ENCODE measurements around the gene FLYWCH2. TPM values are rescaled to one million over a fixed set of nuclear protein-coding genes. Genes with fewer than 3 reads are reported as not detected.

Gene FLYWCH2
- polyA plus RNA-seq, 2 of the 4 experiments (the other 2 are of a cell fraction), result 23.2 to 41.2 TPM

- TF ChIP-seq RFX5 (IDR thresholded peaks at IDR 0.05) (no peak), SREBF2 (IDR thresholded peaks at IDR 0.05) (no peak), ZC3H11A (IDR thresholded peaks at IDR 0.05) (no peak), CHD2 (IDR thresholded peaks at IDR 0.05; ENCODE audit: low read length, partially characterized antibody) (no peak), REST (IDR thresholded peaks at IDR 0.05) (no peak), MAZ (IDR thresholded peaks at IDR 0.05; ENCODE audit: borderline replicate concordance, low read depth, low read length) (no peak), ATOH8 (CRISPR knock-in tag; IDR thresholded peaks at IDR 0.05; ENCODE audit: low read depth) (no peak; the same call in 1 of the 2 replicates), CHD4 (IDR thresholded peaks at IDR 0.05; ENCODE audit: borderline replicate concordance) (no peak), ESRRA (IDR thresholded peaks at IDR 0.05; ENCODE audit: borderline replicate concordance, low read length) (no peak), ZFP36 (IDR thresholded peaks at IDR 0.05; ENCODE audit: borderline replicate concordance, partially characterized antibody) (no peak), RNF2 (IDR thresholded peaks at IDR 0.05; ENCODE audit: borderline replicate concordance, low read depth) (no peak), MYC (IDR thresholded peaks at IDR 0.05; ENCODE audit: borderline replicate concordance, low read length) (peak; percentile 46; the same call in 1 of the 2 replicates), BHLHE40 (IDR thresholded peaks at IDR 0.05; ENCODE audit: low read depth, low read length) (0 out of 2 replicates have a peak, but pooled peaks have one; percentile 17), RARB (CRISPR knock-in tag; IDR thresholded peaks at IDR 0.05) (0 out of 2 replicates have a peak, but pooled peaks have one; percentile 53)
- TF ChIP-seq, protein P1, sequence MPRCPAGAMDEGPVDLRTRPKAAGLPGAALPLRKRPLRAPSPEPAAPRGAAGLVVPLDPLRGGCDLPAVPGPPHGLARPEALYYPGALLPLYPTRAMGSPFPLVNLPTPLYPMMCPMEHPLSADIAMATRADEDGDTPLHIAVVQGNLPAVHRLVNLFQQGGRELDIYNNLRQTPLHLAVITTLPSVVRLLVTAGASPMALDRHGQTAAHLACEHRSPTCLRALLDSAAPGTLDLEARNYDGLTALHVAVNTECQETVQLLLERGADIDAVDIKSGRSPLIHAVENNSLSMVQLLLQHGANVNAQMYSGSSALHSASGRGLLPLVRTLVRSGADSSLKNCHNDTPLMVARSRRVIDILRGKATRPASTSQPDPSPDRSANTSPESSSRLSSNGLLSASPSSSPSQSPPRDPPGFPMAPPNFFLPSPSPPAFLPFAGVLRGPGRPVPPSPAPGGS (IDR thresholded peaks at IDR 0.05), result no peak
- TF ChIP-seq, protein P2, sequence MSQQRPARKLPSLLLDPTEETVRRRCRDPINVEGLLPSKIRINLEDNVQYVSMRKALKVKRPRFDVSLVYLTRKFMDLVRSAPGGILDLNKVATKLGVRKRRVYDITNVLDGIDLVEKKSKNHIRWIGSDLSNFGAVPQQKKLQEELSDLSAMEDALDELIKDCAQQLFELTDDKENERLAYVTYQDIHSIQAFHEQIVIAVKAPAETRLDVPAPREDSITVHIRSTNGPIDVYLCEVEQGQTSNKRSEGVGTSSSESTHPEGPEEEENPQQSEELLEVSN (IDR thresholded peaks at IDR 0.05; ENCODE audit: borderline replicate concordance, low read depth), result 0 out of 2 replicates have a peak, but pooled peaks have one; percentile 55
Measured at GRCh38 chr16:2835638-2836493, 47.1 kb upstream of the FLYWCH2 start (continued).

DNA sequence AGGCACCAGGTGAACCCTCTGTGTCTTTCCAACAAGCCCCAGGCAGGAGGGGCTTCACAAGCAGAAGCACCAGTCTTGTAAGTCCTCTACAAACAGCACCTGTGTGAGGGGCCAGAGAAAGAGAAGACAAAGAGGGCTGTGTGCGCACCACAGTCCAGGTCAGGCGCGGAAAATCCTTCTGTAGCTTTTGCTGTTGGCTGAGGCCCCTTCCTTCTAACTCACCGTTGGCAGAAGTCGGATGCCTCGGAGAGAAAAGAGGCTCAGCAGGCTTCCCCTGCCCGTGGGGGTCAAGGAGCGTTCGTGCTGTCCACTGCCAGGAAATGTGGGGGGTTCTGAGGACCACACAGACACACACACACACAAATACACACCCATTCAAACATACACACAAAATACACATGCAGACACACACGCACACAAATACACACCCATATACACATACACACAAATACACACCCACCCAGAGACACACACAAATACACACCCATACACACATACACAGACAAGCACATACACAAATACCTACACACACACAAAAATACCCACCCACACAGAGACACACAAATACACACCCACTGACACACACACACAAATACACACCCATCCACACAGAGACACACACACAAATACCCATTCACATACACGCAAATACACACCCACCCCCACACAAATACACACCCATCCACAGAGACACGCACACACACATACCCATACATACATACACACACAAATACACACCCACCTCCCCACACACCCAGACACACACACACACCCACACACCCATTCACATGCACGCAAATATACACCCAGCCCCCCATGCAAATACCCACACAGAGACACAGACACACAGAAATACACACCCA, 46.1 kb upstream of the FLYWCH2 start:
- no peak overlapping the region for H3K4me3 ChIP-seq
- CTCF ChIA-PET, result interaction anchor here (1.0 to 1.6 kb wide), 2 partner anchors 31 to 82 kb away, joined by 3 to 10 read pairs; no protein-coding TSS in a partner anchor
- H3K4me2 ChIP-seq, result peak overlapping the region; percentile 60
- DNase-seq (ENCODE audit: low read depth in 1 of 2, low spot score in 1 of 2), result no peak
- H3K9me3 ChIP-seq, result no peaks in the 10 kb centered on the region
- peaks cover 41% of the 10 kb centered on the region for H3K4me1 ChIP-seq
- H3K27ac ChIP-seq, result peak overlapping the region; percentile 79 to 90
- POLR2A ChIA-PET, result interaction anchor here (0.8 kb wide), 1 partner anchor 31 kb away, joined by 4 read pairs; no protein-coding TSS in a partner anchor
- no peak for FAIRE-seq
- TF ChIP-seq CBX8 (IDR thresholded peaks at IDR 0.05) (no peak), ZFP36 (IDR thresholded peaks at IDR 0.05; ENCODE audit: borderline replicate concordance, partially characterized antibody) (no peak), FOXS1 (CRISPR knock-in tag; IDR thresholded peaks at IDR 0.05) (no peak), MAFK (IDR thresholded peaks at IDR 0.05; ENCODE audit: partially characterized antibody) (no peak), SREBF2 (IDR thresholded peaks at IDR 0.05) (no peak), ATOH8 (CRISPR knock-in tag; IDR thresholded peaks at IDR 0.05; ENCODE audit: low read depth) (no peak), EP300 (IDR thresholded peaks at IDR 0.05) (no peak), POLR2AphosphoS2 (conservative IDR thresholded peaks at IDR 0.05; ENCODE audit: low read length) (no peak), MAZ (IDR thresholded peaks at IDR 0.05; ENCODE audit: borderline replicate concordance, low read depth, low read length) (no peak), BHLHE40 (IDR thresholded peaks at IDR 0.05; ENCODE audit: low read depth, low read length) (no peak)
- TF ChIP-seq, protein P2 (IDR thresholded peaks at IDR 0.05; ENCODE audit: borderline replicate concordance, low read depth), result no peak
- 84% methylated on average over 13 of the region's 13 CpGs for WGBS (ENCODE audit: missing lambda C conversion rate)
- ATAC-seq, result no peak

Measured in A549 (cell line).